Mesothelial cell of epicardium (in vitro differentiated cells): ENCODE results near the gene ABI3. TPM values are rescaled to one million over a fixed set of nuclear protein-coding genes. Genes with fewer than 3 reads are reported as not detected.

Experiments used
- DNase-seq, 2 experiments: peaks; one replicate each; pipeline ENCODE4 v3.0.0; 2021; ENCODE audit warnings: low spot score in 2 of 2; ENCODE audit not compliant: unreplicated experiment in 2 of 2
- H3K27ac Mint-ChIP-seq: 2 replicates; pipeline ENCODE4 v1.8.0; 2021; ENCODE audit warnings: mixed read lengths
- H3K27me3 Mint-ChIP-seq: 2 replicates; pipeline ENCODE4 v1.8.0; 2021; ENCODE audit warnings: low read depth, mixed read lengths
- H3K36me3 Mint-ChIP-seq: 2 replicates; pipeline ENCODE4 v1.8.0; 2021; ENCODE audit warnings: mixed read lengths
- H3K4me1 Mint-ChIP-seq: 2 replicates; pipeline ENCODE4 v1.8.0; 2021; ENCODE audit warnings: mixed read lengths
- H3K4me3 Mint-ChIP-seq: 2 replicates; pipeline ENCODE4 v1.8.0; 2021; ENCODE audit warnings: mild to moderate bottlenecking, moderate library complexity, mixed read lengths
- H3K9me3 Mint-ChIP-seq: 2 replicates; pipeline ENCODE4 v1.8.0; 2021; ENCODE audit warnings: mixed read lengths
- total RNA-seq: library from RNA; stranded (reverse); gene quantifications from 3 replicates; pipeline ENCODE4 v1.2.1, GENCODE V29; 2021
- TF ChIP-seq, protein P1 (sequence below): fragments of 200-600 bp; sonication (generic); IDR thresholded peaks from one replicate; pipeline ENCODE4 v1.5.0; 2021; ENCODE audit warnings: antibody characterized with exemption; ENCODE audit not compliant: unreplicated experiment

ABI3 gene
- total RNA-seq, 1 donor from 2014 or later: 0.69 TPM

- Mint-ChIP-seq H3K4me3 (no peak overlapping the region), H3K36me3 (no peaks in the 10 kb centered on the region), H3K27ac (no peak overlapping the region), H3K4me1 (peaks cover 3% of the 10 kb centered on the region), H3K27me3 (peaks cover 18% of the 10 kb centered on the region), H3K9me3 (no peaks in the 10 kb centered on the region)
- TF ChIP-seq, protein P1, sequence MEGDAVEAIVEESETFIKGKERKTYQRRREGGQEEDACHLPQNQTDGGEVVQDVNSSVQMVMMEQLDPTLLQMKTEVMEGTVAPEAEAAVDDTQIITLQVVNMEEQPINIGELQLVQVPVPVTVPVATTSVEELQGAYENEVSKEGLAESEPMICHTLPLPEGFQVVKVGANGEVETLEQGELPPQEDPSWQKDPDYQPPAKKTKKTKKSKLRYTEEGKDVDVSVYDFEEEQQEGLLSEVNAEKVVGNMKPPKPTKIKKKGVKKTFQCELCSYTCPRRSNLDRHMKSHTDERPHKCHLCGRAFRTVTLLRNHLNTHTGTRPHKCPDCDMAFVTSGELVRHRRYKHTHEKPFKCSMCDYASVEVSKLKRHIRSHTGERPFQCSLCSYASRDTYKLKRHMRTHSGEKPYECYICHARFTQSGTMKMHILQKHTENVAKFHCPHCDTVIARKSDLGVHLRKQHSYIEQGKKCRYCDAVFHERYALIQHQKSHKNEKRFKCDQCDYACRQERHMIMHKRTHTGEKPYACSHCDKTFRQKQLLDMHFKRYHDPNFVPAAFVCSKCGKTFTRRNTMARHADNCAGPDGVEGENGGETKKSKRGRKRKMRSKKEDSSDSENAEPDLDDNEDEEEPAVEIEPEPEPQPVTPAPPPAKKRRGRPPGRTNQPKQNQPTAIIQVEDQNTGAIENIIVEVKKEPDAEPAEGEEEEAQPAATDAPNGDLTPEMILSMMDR: no peak
- no peak for DNase-seq
Measured at GRCh38 chr17:49214676-49215360, 4.3 kb downstream of the ABI3 start.

DNA sequence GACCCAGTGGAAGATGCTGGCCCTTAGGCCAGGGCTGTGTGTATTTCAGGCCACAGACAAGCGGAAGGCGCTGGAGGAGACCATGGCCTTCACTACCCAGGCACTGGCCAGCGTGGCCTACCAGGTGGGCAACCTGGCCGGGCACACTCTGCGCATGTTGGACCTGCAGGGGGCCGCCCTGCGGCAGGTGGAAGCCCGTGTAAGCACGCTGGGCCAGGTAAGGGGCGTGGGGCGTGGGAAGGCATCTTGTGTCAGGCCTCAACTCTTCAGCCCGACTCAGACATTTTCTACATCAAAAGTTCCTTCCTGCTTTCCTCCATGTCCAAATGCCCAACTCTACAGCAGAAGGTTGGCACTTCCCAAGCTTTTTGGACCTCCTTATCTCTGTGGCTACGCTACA is 6.0 kb downstream of the ABI3 start:
- Mint-ChIP-seq H3K36me3 (no peaks in the 10 kb centered on the region), H3K9me3 (no peaks in the 10 kb centered on the region), H3K27ac (no peak overlapping the region), H3K4me1 (no peaks in the 10 kb centered on the region), H3K27me3 (peaks cover 19% of the 10 kb centered on the region), H3K4me3 (no peak overlapping the region)
- DNase-seq: no peak
- TF ChIP-seq, protein P1: no peak

- Mint-ChIP-seq H3K9me3 (no peaks in the 10 kb centered on the region), H3K4me3 (no peak overlapping the region), H3K4me1 (no peaks in the 10 kb centered on the region), H3K27me3 (peaks cover 26% of the 10 kb centered on the region), H3K36me3 (no peaks in the 10 kb centered on the region), H3K27ac (no peak overlapping the region)
- TF ChIP-seq, protein P1: no peak
- no peak for DNase-seq
Measured at GRCh38 chr17:49216953-49217650, 6.6 kb downstream of the ABI3 start.

- Mint-ChIP-seq H3K36me3 (no peaks in the 10 kb centered on the region), H3K9me3 (no peaks in the 10 kb centered on the region), H3K27ac (no peak overlapping the region), H3K27me3 (peaks cover 33% of the 10 kb centered on the region), H3K4me1 (no peaks in the 10 kb centered on the region), H3K4me3 (no peak overlapping the region)
- no peak for DNase-seq
- TF ChIP-seq, protein P1: no peak
Measured at GRCh38 chr17:49217651-49218413, 7.3 kb downstream of the ABI3 start.

DNA sequence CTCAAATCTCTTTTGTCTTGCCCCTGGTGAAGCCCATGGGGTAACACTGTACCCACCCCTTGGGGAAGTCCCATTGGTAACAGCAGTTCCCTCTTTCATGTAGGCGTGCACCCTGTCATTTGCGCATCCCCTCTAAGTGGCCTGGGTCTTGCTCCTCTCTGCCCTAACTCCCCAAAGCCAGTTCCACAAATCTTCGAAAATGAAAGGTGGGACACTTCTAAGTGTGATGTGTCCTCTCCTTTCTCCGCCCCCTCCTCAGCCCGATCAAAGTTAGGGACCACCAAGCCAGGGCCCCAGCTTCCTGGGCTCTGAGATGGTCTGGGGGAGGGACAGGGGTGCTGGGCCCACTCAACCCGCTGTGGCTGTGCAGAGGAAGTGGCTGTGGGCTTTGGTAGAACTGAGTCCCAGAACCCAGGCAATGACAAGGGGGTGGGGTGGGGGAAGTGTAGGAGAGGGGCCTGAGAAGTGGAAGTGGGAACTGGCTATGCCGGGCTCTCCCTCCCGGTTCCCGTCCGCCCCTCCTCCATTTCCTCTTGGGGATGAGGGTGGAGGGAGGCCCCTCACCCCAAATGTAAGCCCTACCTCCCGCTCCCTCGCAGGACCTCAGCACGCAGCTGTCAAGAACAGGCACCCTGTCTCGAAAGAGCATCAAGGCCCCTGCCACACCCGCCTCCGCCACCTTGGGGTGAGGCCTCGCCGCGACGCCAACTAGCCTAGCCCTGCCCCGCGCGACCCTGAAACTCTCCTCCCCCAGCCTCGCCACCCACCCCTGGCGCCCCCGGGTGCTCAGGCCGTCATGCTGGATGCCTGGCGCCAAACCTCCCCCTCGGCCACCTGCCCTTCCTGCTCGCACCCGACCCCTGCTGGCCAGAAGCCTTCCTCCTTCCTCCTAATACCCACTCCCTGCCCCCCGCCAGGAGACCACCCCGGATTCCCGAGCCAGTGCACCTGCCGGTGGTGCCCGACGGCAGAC is 8.7 kb downstream of the ABI3 start:
- no peak for DNase-seq
- H3K27me3 Mint-ChIP-seq: peaks cover 47% of the 10 kb centered on the region
- H3K9me3 Mint-ChIP-seq: no peaks in the 10 kb centered on the region
- TF ChIP-seq, protein P1: no peak
- no peaks in the 10 kb centered on the region for H3K36me3 Mint-ChIP-seq
- peaks cover 6% of the 10 kb centered on the region for H3K4me1 Mint-ChIP-seq
- H3K27ac Mint-ChIP-seq: no peak overlapping the region
- no peak overlapping the region for H3K4me3 Mint-ChIP-seq
